Measurements from ENCODE around the gene ARPC1A.

Gene ARPC1A

DNA sequence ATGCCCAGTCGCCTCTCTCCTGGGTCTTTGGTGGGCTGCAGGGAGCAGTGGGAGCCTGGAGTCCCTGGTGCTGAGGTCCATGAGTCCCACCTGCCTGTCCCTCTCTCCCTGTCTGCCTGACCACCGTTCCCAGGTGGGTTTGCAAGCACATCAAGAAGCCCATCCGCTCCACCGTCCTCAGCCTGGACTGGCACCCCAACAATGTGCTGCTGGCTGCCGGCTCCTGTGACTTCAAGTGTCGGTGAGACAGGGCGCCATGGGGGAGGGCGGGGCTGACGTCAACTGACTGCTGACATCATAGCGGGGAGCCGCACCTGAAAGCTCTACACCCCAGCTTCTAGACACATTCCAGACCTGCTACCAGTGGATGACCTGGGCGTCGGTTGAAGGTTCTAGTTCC, 64.1 kb downstream of the ARPC1A start:
- H3K27ac ChIP-seq (ENCODE audit: low read length): no peak overlapping the region

DNA sequence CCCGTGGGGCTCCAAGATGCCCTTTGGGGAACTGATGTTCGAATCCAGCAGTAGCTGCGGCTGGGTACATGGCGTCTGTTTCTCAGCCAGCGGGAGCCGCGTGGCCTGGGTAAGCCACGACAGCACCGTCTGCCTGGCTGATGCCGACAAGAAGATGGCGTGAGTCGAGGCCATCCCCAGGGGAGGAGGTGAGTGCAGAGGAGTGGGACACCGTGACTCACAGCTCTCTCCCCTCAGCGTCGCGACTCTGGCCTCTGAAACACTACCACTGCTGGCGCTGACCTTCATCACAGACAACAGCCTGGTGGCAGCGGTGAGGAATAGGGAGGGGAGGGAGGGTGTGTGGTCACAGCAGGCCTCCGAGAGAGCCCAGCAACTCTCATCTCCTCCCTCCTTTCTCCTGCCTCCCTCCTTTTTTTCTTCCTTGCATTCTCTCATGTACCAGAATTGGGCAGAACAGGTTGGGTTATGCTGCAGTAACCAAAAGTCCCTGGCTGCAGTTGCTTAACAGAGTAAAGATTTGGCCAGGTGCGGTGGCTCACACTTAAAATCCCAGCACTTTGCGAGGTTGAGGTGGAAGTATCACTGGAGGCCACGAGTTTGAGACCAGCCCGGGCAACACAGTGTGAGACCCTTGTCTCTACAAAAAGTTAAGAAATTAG, 65.4 kb downstream of the ARPC1A start:
- Histone ChIP-seq H3K4me3 (ENCODE audit: low read length in 2 of 2) (no peak overlapping the region), H3K27me3 (ENCODE audit: control insufficient read depth in 1 of 2, insufficient read depth in 2 of 2, low read length in 2 of 2) (no peaks in the 10 kb centered on the region), H3K4me1 (ENCODE audit: control insufficient read depth, insufficient read depth, low read length) (peaks cover 23% of the 10 kb centered on the region), H3K36me3 (ENCODE audit: control insufficient read depth in 2 of 2, insufficient read depth in 2 of 2, low read length in 2 of 2) (peaks cover 11 to 15% of the 10 kb centered on the region in 2 donors), H3K9ac (ENCODE audit: low read length in 2 of 2) (no peak overlapping the region), H3K9me3 (ENCODE audit: control insufficient read depth in 2 of 2, low read length in 2 of 2) (no peaks in the 10 kb centered on the region), H3K27ac (ENCODE audit: low read length) (no peak overlapping the region)

More for the DNA sequence above, 64.1 kb downstream of the ARPC1A start:
- Histone ChIP-seq H3K9me3 (ENCODE audit: control insufficient read depth in 2 of 2, low read length in 2 of 2) (no peaks in the 10 kb centered on the region), H3K4me1 (ENCODE audit: control insufficient read depth, insufficient read depth, low read length) (peaks cover 23% of the 10 kb centered on the region), H3K4me3 (ENCODE audit: low read length in 2 of 2) (no peak overlapping the region), H3K9ac (ENCODE audit: low read length in 2 of 2) (no peak overlapping the region), H3K27me3 (ENCODE audit: control insufficient read depth in 1 of 2, insufficient read depth in 2 of 2, low read length in 2 of 2) (no peaks in the 10 kb centered on the region), H3K36me3 (ENCODE audit: control insufficient read depth in 2 of 2, insufficient read depth in 2 of 2, low read length in 2 of 2) (peaks cover 8 to 15% of the 10 kb centered on the region in 2 donors)

- Histone ChIP-seq H3K36me3 (ENCODE audit: control insufficient read depth in 2 of 2, insufficient read depth in 2 of 2, low read length in 2 of 2) (peaks cover 4 to 16% of the 10 kb centered on the region in 2 donors), H3K9ac (ENCODE audit: low read length in 2 of 2) (no peak overlapping the region), H3K4me3 (ENCODE audit: low read length in 2 of 2) (peak overlapping the region in 1 of 2 donors; percentile 81), H3K27me3 (ENCODE audit: control insufficient read depth in 1 of 2, insufficient read depth in 2 of 2, low read length in 2 of 2) (no peaks in the 10 kb centered on the region), H3K9me3 (ENCODE audit: control insufficient read depth in 2 of 2, low read length in 2 of 2) (no peaks in the 10 kb centered on the region), H3K27ac (ENCODE audit: low read length) (no peak overlapping the region), H3K4me1 (ENCODE audit: control insufficient read depth, insufficient read depth, low read length) (peaks cover 23% of the 10 kb centered on the region)
Measured at GRCh38 chr7:99392046-99392445, 66.3 kb downstream of the ARPC1A start.

- H3K27ac ChIP-seq (ENCODE audit: low read length): peak overlapping the region; percentile 37
- H3K4me1 ChIP-seq (ENCODE audit: control insufficient read depth, insufficient read depth, low read length): peaks cover 23% of the 10 kb centered on the region
- H3K4me3 ChIP-seq (ENCODE audit: low read length in 2 of 2): peak overlapping the region; percentile 61 to 81
- peak overlapping the region; percentile 48 to 66 for H3K9ac ChIP-seq (ENCODE audit: low read length in 2 of 2)
- H3K9me3 ChIP-seq (ENCODE audit: control insufficient read depth in 2 of 2, low read length in 2 of 2): no peaks in the 10 kb centered on the region
- peaks cover 10 to 22% of the 10 kb centered on the region in 2 donors for H3K36me3 ChIP-seq (ENCODE audit: control insufficient read depth in 2 of 2, insufficient read depth in 2 of 2, low read length in 2 of 2)
- no peaks in the 10 kb centered on the region for H3K27me3 ChIP-seq (ENCODE audit: control insufficient read depth in 1 of 2, insufficient read depth in 2 of 2, low read length in 2 of 2)
Measured at GRCh38 chr7:99392659-99393354, 67.1 kb downstream of the ARPC1A start.

GRCh38 chr7:99393355-99394187, 67.9 kb downstream of the ARPC1A start:
- Histone ChIP-seq H3K4me3 (ENCODE audit: low read length in 2 of 2) (peak overlapping the region; percentile 61 to 81), H3K9ac (ENCODE audit: low read length in 2 of 2) (peak overlapping the region; percentile 48 to 66), H3K9me3 (ENCODE audit: control insufficient read depth in 2 of 2, low read length in 2 of 2) (no peaks in the 10 kb centered on the region), H3K36me3 (ENCODE audit: control insufficient read depth in 2 of 2, insufficient read depth in 2 of 2, low read length in 2 of 2) (peaks cover 11 to 27% of the 10 kb centered on the region in 2 donors), H3K27me3 (ENCODE audit: control insufficient read depth in 1 of 2, insufficient read depth in 2 of 2, low read length in 2 of 2) (no peaks in the 10 kb centered on the region), H3K27ac (ENCODE audit: low read length) (peak overlapping the region; percentile 37), H3K4me1 (ENCODE audit: control insufficient read depth, insufficient read depth, low read length) (peaks cover 23% of the 10 kb centered on the region)

DNA sequence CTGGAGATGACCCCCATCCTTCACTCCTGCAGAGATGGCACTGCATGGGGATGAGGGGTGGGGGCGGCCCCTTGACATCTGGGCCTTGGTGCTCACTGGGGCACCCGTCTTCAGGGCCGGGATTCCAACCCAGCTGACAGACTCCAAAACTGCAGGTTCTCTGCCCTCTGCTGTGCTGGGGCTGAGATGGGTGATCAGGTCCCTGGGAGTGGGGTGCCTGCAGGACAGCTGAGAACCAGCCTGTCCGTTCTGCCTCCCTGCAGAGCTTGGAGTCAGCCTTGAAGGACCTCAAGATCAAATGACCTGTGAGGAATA, 68.4 kb downstream of the ARPC1A start:
- Histone ChIP-seq H3K4me1 (ENCODE audit: control insufficient read depth, insufficient read depth, low read length) (peaks cover 23% of the 10 kb centered on the region), H3K9ac (ENCODE audit: low read length in 2 of 2) (no peak overlapping the region), H3K9me3 (ENCODE audit: control insufficient read depth in 2 of 2, low read length in 2 of 2) (no peaks in the 10 kb centered on the region), H3K27ac (ENCODE audit: low read length) (no peak overlapping the region), H3K27me3 (ENCODE audit: control insufficient read depth in 1 of 2, insufficient read depth in 2 of 2, low read length in 2 of 2) (no peaks in the 10 kb centered on the region), H3K4me3 (ENCODE audit: low read length in 2 of 2) (no peak overlapping the region), H3K36me3 (ENCODE audit: control insufficient read depth in 2 of 2, insufficient read depth in 2 of 2, low read length in 2 of 2) (peaks cover 17 to 29% of the 10 kb centered on the region in 2 donors)

DNA sequence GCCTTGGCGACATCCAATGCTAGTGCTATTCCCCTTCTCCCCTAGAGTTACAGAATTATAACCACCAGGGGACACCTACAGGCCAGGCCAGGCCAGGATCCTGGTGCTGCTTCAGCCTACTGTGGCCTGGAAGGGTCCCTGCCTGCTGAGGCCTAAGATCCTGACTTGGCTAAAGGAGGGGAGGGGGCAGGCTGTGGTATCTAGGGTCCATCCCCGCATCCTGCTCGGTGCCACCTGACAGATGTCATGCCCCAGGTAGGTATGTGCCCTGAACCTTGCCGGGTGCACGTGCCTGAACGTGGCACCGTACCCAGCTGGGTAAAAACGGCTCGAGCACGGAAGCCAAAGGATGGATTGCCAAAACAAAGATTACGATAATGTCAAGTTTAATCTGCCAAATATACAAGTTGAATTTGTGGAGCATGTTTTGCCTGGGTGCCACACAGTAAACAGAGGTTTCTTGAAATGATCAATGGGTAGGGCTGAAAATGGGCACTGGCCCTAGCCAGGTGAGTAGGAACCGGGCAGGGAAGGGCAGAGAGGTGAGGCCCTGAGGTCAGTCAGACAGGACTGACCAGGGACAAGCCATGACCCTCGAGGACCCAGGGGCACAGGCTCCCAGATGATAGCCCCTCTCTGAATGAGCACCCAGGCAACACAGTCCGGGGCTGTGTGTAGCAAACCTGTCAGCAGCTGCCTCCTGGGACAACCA, 70.1 kb downstream of the ARPC1A start:
- no peak overlapping the region for H3K27ac ChIP-seq (ENCODE audit: low read length)
- H3K4me1 ChIP-seq (ENCODE audit: control insufficient read depth, insufficient read depth, low read length): peaks cover 23% of the 10 kb centered on the region
- no peaks in the 10 kb centered on the region for H3K27me3 ChIP-seq (ENCODE audit: control insufficient read depth in 1 of 2, insufficient read depth in 2 of 2, low read length in 2 of 2)
- H3K36me3 ChIP-seq (ENCODE audit: control insufficient read depth in 2 of 2, insufficient read depth in 2 of 2, low read length in 2 of 2): peaks cover 28 to 38% of the 10 kb centered on the region in 2 donors
- no peak overlapping the region for H3K9ac ChIP-seq (ENCODE audit: low read length in 2 of 2)
- H3K9me3 ChIP-seq (ENCODE audit: control insufficient read depth in 2 of 2, low read length in 2 of 2): no peaks in the 10 kb centered on the region
- no peak overlapping the region for H3K4me3 ChIP-seq (ENCODE audit: low read length in 2 of 2)

DNA sequence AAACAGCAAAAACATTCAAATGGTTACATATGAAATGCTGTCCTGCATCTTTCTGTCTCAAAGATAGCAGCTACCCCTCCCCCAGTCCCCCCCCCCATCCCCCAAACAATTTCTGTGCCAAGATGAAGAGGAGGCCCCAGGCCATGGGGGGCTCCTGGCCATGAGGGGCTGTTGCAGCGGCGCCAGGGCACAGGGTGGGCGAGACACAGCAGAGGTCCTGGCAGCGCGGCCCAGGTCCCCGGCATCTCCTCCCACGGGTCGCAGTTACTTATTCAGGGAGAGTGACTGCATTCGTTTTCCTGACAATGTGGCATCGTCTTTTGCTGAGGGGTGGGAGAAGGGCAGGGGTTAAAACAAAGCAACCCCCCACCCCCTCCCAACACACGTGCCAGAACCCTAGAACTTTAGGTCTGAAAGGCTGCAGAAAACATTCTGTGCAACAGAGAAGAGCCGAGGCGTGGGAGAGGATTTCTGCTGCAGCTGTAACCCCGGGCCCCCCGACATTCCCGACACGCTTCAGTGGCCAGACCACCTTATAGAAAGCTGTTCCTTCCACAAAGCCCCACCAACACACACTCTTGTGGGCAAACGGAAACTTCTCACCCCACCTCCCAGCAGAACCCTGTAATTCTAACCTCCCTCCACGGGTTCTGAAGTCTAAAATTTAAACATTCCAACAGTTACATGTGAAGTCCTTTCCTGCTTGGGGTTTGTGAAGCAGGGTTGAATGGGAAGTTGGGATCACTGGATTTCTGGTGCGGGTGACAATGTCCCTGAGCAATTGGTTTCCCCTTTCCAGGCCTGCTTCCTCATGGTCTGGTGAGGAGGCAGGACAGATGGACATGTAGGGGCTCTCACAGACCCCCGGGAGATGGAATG, 71.0 kb downstream of the ARPC1A start:
- Histone ChIP-seq H3K4me3 (ENCODE audit: low read length in 2 of 2) (no peak overlapping the region), H3K9me3 (ENCODE audit: control insufficient read depth in 2 of 2, low read length in 2 of 2) (no peaks in the 10 kb centered on the region)

GRCh38 chr7:99397297-99397983, 71.7 kb downstream of the ARPC1A start:
- Histone ChIP-seq H3K4me1 (ENCODE audit: control insufficient read depth, insufficient read depth, low read length) (peaks cover 17% of the 10 kb centered on the region), H3K36me3 (ENCODE audit: control insufficient read depth in 2 of 2, insufficient read depth in 2 of 2, low read length in 2 of 2) (peaks cover 30 to 37% of the 10 kb centered on the region in 2 donors), H3K9ac (ENCODE audit: low read length in 2 of 2) (no peak overlapping the region), H3K27ac (ENCODE audit: low read length) (no peak overlapping the region), H3K4me3 (ENCODE audit: low read length in 2 of 2) (no peak overlapping the region), H3K27me3 (ENCODE audit: control insufficient read depth in 1 of 2, insufficient read depth in 2 of 2, low read length in 2 of 2) (no peaks in the 10 kb centered on the region), H3K9me3 (ENCODE audit: control insufficient read depth in 2 of 2, low read length in 2 of 2) (no peaks in the 10 kb centered on the region)

More for the DNA sequence above, 71.0 kb downstream of the ARPC1A start:
- H3K9ac ChIP-seq (ENCODE audit: low read length in 2 of 2): no peak overlapping the region
- H3K27ac ChIP-seq (ENCODE audit: low read length): no peak overlapping the region
- H3K27me3 ChIP-seq (ENCODE audit: control insufficient read depth in 1 of 2, insufficient read depth in 2 of 2, low read length in 2 of 2): no peaks in the 10 kb centered on the region
- peaks cover 23% of the 10 kb centered on the region for H3K4me1 ChIP-seq (ENCODE audit: control insufficient read depth, insufficient read depth, low read length)
- peaks cover 30 to 37% of the 10 kb centered on the region in 2 donors for H3K36me3 ChIP-seq (ENCODE audit: control insufficient read depth in 2 of 2, insufficient read depth in 2 of 2, low read length in 2 of 2)

Data from stomach smooth muscle (tissue), 2 donors.